HCT116 (cell line): ENCODE measurements around the gene GALNT2. TPM values are rescaled to one million over a fixed set of nuclear protein-coding genes. Genes with fewer than 3 reads are reported as not detected.

ENCODE experiments used
- ATAC-seq: fragments of 200-7000 bp; cut with Tn5 transposase; 2 replicates; pipeline ENCODE4 v1.9.1; 2020; ENCODE audit warnings: mild to moderate bottlenecking, moderate library complexity
- BruUV-seq: library from RNA; stranded (reverse); fragments of 400-500 nt; replicated peaks from 2 replicates; lab custom pipeline; 2021; lab: Mats Ljungman, UMichigan
- CTCF ChIA-PET: fragments of 300-600 bp; sonication (Branson Sonifier 250); formaldehyde crosslinking; loops from one replicate; lab custom pipeline; 2021; ENCODE audit warnings: antibody characterized with exemption; lab: Charles Lee
- POLR2A ChIA-PET: fragments of 300-600, 350-600 bp; sonication (Branson Sonifier 250); formaldehyde crosslinking; loops from one replicate; lab custom pipeline; 2021; ENCODE audit warnings: antibody characterized with exemption; lab: Charles Lee
- RAD21 ChIA-PET, 2 experiments: fragments of 300-600 bp; sonication (Branson Sonifier 250); formaldehyde crosslinking; loops; one replicate each; lab custom pipeline; 2023; ENCODE audit warnings: low total read pairs in 2 of 2; ENCODE audit not compliant: uncharacterized antibody in 2 of 2, unreplicated experiment in 2 of 2, low non-redundant PET in 1 of 2; lab: Charles Lee
- DNase-seq: peaks from one replicate; pipeline ENCODE4 v3.0.0-alpha.2; 2010; ENCODE audit warnings: low read depth, low spot score
- H2AFZ ChIP-seq: fragments of 200-600 bp; shearing (Covaris generic), sonication (generic); 2 replicates; pipeline ENCODE4 v1.6.1; 2017; ENCODE audit warnings: low read depth, mixed run types, mixed read lengths, antibody characterized with exemption, low read length; ENCODE audit not compliant: poor library complexity, severe bottlenecking
- H3K27ac ChIP-seq: 2 replicates; pipeline ENCODE4 v1.5.1; 2012; ENCODE audit warnings: low read depth, low read length
- H3K27me3 ChIP-seq: fragments of 200-600 bp; sonication (generic); 2 replicates; pipeline ENCODE4 v1.6.1; 2016; ENCODE audit warnings: mixed run types, low read length, mixed read lengths; ENCODE audit not compliant: insufficient read depth
- H3K36me3 ChIP-seq, 2 experiments: fragments of 200-500 bp in 1 of 2; fragments of 200-600 bp in 1 of 2; sonication (Bioruptor generic) in 1 of 2; sonication (generic) in 1 of 2; 2 replicates each; pipeline versions ENCODE4 v1.5.1 to v1.6.1; 2014 to 2016; ENCODE audit warnings: low read length in 2 of 2, inconsistent platforms in 1 of 2, mixed read lengths in 1 of 2, mixed run types in 1 of 2; ENCODE audit not compliant: insufficient read depth in 2 of 2, control insufficient read depth in 1 of 2
- H3K4me1 ChIP-seq, 2 experiments: fragments of 200-600 bp in 1 of 2; sonication (generic) in 1 of 2; 2 replicates each; pipeline versions ENCODE4 v1.5.1 to v1.6.1; 2012 to 2017; ENCODE audit warnings: low read length in 2 of 2, inconsistent platforms in 1 of 2, mild to moderate bottlenecking in 1 of 2, mixed read lengths in 1 of 2, mixed run types in 1 of 2, moderate library complexity in 1 of 2; ENCODE audit not compliant: insufficient read depth in 2 of 2, control insufficient read depth in 1 of 2
- H3K4me2 ChIP-seq: fragments of 200-600 bp; sonication (generic); 2 replicates; pipeline ENCODE4 v1.6.1; 2017; ENCODE audit warnings: mixed run types, low read length, mixed read lengths
- H3K4me3 ChIP-seq, 2 experiments: fragments of 200-600 bp in 1 of 2; sonication (generic) in 1 of 2; replicated peaks in 1 of 2; 2 replicates each; pipeline ENCODE4 v1.5.1; 2011 to 2016; ENCODE audit warnings: low read length in 2 of 2, control low read depth in 1 of 2, low read depth in 1 of 2, mild to moderate bottlenecking in 1 of 2, mixed read lengths in 1 of 2, mixed run types in 1 of 2
- H3K79me2 ChIP-seq: fragments of 200-600 bp; sonication (generic); 2 replicates; pipeline ENCODE4 v1.6.1; 2017; ENCODE audit warnings: mild to moderate bottlenecking, mixed run types, low read length, moderate library complexity, mixed read lengths; ENCODE audit not compliant: insufficient read depth
- H3K9ac ChIP-seq: fragments of 200-600 bp; sonication (generic); 2 replicates; pipeline ENCODE4 v1.6.1; 2016; ENCODE audit warnings: low read length, mixed read lengths
- H3K9me2 ChIP-seq: fragments of 200-600 bp; sonication (generic), shearing (Covaris generic); 2 replicates; pipeline ENCODE4 v1.6.1; 2017; ENCODE audit warnings: mixed run types, mild to moderate bottlenecking, moderate library complexity; ENCODE audit not compliant: insufficient read depth
- H3K9me3 ChIP-seq, 2 experiments: fragments of 200-500 bp in 1 of 2; fragments of 200-600 bp in 1 of 2; sonication (Bioruptor generic) in 1 of 2; sonication (generic) in 1 of 2; 2 replicates each; pipeline ENCODE4 v1.6.1; 2014 to 2017; ENCODE audit warnings: low read length in 2 of 2, mixed read lengths in 2 of 2, inconsistent platforms in 1 of 2, low read depth in 1 of 2, mild to moderate bottlenecking in 1 of 2, mixed run types in 1 of 2, moderate library complexity in 1 of 2; ENCODE audit not compliant: control insufficient read depth in 1 of 2, insufficient read depth in 1 of 2
- H4K20me1 ChIP-seq: fragments of 200-600 bp; sonication (generic), shearing (Covaris generic); 2 replicates; pipeline ENCODE4 v1.6.1; 2017; ENCODE audit warnings: mixed run types, mild to moderate bottlenecking, moderate library complexity; ENCODE audit not compliant: insufficient read depth
- ATF3 ChIP-seq: IDR thresholded peaks from 2 replicates; pipeline ENCODE4 v1.6.1; 2012
- CBX3 ChIP-seq: IDR thresholded peaks from 2 replicates; pipeline ENCODE4 v1.6.1; 2012; ENCODE audit warnings: low read depth
- CEBPB ChIP-seq: IDR thresholded peaks from 2 replicates; pipeline ENCODE4 v1.6.1; 2012; ENCODE audit warnings: low read depth
- ELF1 ChIP-seq: IDR thresholded peaks from 2 replicates; pipeline ENCODE4 v1.6.1; 2012; ENCODE audit warnings: low read depth, borderline replicate concordance
- EZH2 ChIP-seq: fragments of 200-600 bp; sonication (generic); IDR thresholded peaks from 2 replicates; pipeline ENCODE4 v1.6.1; 2017; ENCODE audit warnings: antibody characterized with exemption, mixed run types
- EZH2phosphoT487 ChIP-seq: fragments of 200-600 bp; IDR thresholded peaks from 2 replicates; pipeline ENCODE4 v1.6.1; 2018; ENCODE audit warnings: antibody characterized with exemption, borderline replicate concordance
- FOSL1 ChIP-seq: IDR thresholded peaks from 2 replicates; pipeline ENCODE4 v1.6.1; 2012; ENCODE audit warnings: low read depth
- JUND ChIP-seq: IDR thresholded peaks from 2 replicates; pipeline ENCODE4 v1.6.1; 2012
- MAX ChIP-seq: IDR thresholded peaks from 2 replicates; pipeline ENCODE4 v1.6.1; 2012
- RAD21 ChIP-seq: IDR thresholded peaks from 2 replicates; pipeline ENCODE4 v1.6.1; 2012; ENCODE audit warnings: low read depth, mild to moderate bottlenecking
- SP1 ChIP-seq: IDR thresholded peaks from 2 replicates; pipeline ENCODE4 v1.6.1; 2012; ENCODE audit warnings: low read depth
- TCF7L2 ChIP-seq: IDR thresholded peaks from 2 replicates; pipeline ENCODE4 v1.7.0; 2011; ENCODE audit warnings: borderline replicate concordance, inconsistent platforms; ENCODE audit not compliant: insufficient read depth, insufficient read length; ENCODE audit errors: extremely low read depth
- ZFX ChIP-seq: fragments of 450-650 bp; IDR thresholded peaks from 2 replicates; pipeline ENCODE4 v1.6.1; 2017
- intact Hi-C: fragments of 100-400 bp; cut with micrococcal nuclease; formaldehyde crosslinking; loops from 2 replicates; pipeline ENCODE4 v1.10.0; 2022
- total RNA-seq: library from RNA; stranded (reverse); gene quantifications from one replicate; pipeline ENCODE4 v1.2.1, GENCODE V29; 2021; ENCODE audit not compliant: unreplicated experiment

GALNT2 gene
- total RNA-seq, 1 experiment from 2014 or later = 40.8 TPM

- no peaks in the 10 kb centered on the region for H3K9me3 ChIP-seq
- H4K20me1 ChIP-seq = no peaks in the 10 kb centered on the region
- H3K4me3 ChIP-seq = no peak overlapping the region
- POLR2A ChIA-PET = no interaction called here
- H3K36me3 ChIP-seq = no peaks in the 10 kb centered on the region
- intact Hi-C loops = no loop called here
- no peak overlapping the region for H3K9ac ChIP-seq
- H3K27ac ChIP-seq = no peak overlapping the region
- no TSS peak for BruUV-seq
- ATAC-seq (no peak), DNase-seq (no peak)
- H3K4me2 ChIP-seq = no peak overlapping the region
- RAD21 ChIA-PET = no interaction called here
- CTCF ChIA-PET = no interaction called here
- peaks cover 12% of the 10 kb centered on the region for H3K79me2 ChIP-seq
- peaks cover 30 to 45% of the 10 kb centered on the region in 2 experiments for H3K4me1 ChIP-seq
- H3K27me3 ChIP-seq = no peaks in the 10 kb centered on the region
- TF ChIP-seq MAX (no peak), EZH2 (no peak), ELF1 (no peak), EZH2phosphoT487 (no peak), CEBPB (no peak), FOSL1 (no peak), ZFX (no peak), SP1 (no peak), JUND (no peak), ATF3 (no peak)
- H2AFZ ChIP-seq = no peak overlapping the region
- no peaks in the 10 kb centered on the region for H3K9me2 ChIP-seq
Measured at GRCh38 chr1:230101556-230101955, 34.5 kb downstream of the GALNT2 start.

GRCh38 chr1:230102046-230102445 lies 35.0 kb downstream of the GALNT2 start:
- Histone ChIP-seq H3K27me3 (no peaks in the 10 kb centered on the region), H4K20me1 (no peaks in the 10 kb centered on the region), H2AFZ (no peak overlapping the region), H3K9me3 (no peaks in the 10 kb centered on the region), H3K4me1 (peaks cover 30 to 49% of the 10 kb centered on the region in 2 experiments), H3K9me2 (no peaks in the 10 kb centered on the region), H3K9ac (no peak overlapping the region)
- BruUV-seq = no TSS peak
- POLR2A ChIA-PET = no interaction called here
- RAD21 ChIA-PET = no interaction called here
- no peak for ATAC-seq
- no peak for TF ChIP-seq JUND
- no peak for TF ChIP-seq RAD21
- TF ChIP-seq CBX3 = no peak
- TF ChIP-seq TCF7L2 = no peak
- TF ChIP-seq, all 23 proteins: peak for 0
- no peak overlapping the region for H3K4me3 ChIP-seq
- no peaks in the 10 kb centered on the region for H3K36me3 ChIP-seq
- peaks cover 13% of the 10 kb centered on the region for H3K79me2 ChIP-seq
- DNase-seq = no peak
- H3K4me2 ChIP-seq = no peak overlapping the region
- CTCF ChIA-PET = no interaction called here
- no peak overlapping the region for H3K27ac ChIP-seq
- intact Hi-C loops = no loop called here
